Measurements from ENCODE around the gene NBAS. TPM values are rescaled to one million over a fixed set of nuclear protein-coding genes. Genes with fewer than 3 reads are reported as not detected.
"Not testable (repeated sequence)": the region's sequence is repeated elsewhere in the genome, so short reads cannot be mapped to it uniquely, and the experiment has no call there.

The NBAS gene
- polyA plus RNA-seq, 1 donor: 67.3 TPM

GRCh38 chr2:15210542-15210941 lies 350.6 kb downstream of the NBAS start:
- DNase-seq: not testable (repeated sequence)

DNA sequence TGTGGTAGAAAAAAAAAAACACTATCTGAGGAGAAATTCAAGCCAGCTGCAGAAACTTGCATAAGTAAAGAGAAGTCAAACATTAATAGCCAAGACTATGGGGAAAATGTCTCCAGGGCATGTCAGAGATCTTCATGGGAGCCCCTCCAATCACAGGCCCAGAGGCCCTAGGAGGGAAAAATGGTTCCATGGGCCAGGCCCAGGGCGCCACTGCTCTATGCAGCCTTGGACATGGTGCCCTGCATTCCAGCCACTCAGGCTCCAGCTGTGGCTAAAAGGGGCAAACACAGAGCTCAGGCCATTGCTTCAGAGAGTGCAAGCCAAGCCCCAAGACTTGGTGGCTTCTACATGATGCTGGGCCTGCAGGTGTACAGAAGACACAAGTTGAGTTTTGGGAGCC lies 354.7 kb downstream of the NBAS start:
- no peak for DNase-seq

DNA sequence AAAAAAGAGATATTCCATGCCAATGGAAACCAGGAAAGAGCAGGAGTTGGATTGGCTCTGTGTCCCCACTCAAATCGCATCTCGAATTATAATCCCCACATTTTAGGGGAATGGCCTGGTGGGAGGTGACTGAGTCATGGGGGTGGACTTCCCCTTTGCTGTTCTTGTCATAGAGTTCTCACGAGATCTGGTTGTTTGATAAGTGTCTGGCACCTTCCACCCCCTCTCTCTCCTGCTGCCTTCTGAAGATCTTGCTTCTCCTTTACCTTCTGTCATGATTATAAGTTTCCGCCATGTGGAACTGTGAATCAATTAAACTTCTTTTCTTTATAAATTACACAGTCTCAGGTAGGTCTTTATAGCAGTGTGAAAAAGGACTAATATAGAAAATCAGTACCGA lies 355.6 kb downstream of the NBAS start:
- DNase-seq: no peak

- no peak for DNase-seq
Measured at GRCh38 chr2:15201009-15201408, 360.1 kb downstream of the NBAS start.

GRCh38 chr2:15200581-15200980 lies 360.6 kb downstream of the NBAS start:
- DNase-seq: no peak

GRCh38 chr2:15198051-15198450 lies 363.1 kb downstream of the NBAS start:
- no peak for DNase-seq

DNA sequence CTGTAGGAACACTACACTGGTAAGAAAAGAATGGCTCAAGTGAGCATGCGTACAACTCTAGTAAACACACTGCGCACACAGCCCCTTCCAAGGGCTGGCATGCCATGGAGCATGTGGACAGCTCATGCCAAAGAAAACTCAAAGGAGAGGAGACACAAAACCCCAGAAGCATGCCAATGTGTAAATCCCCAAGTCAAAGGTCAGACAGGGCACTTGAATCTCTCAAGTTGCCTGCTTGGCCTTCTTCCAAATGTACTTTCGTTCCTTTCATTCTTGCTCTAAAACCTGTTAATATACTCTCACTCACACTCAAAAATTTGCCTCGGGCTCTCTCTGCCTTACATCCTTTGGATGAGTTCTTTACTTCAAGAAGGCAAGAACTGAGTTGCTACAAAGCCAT lies 365.3 kb downstream of the NBAS start:
- DNase-seq: no peak

- DNase-seq: no peak
Measured at GRCh38 chr2:15191789-15192188, 369.3 kb downstream of the NBAS start.

DNA sequence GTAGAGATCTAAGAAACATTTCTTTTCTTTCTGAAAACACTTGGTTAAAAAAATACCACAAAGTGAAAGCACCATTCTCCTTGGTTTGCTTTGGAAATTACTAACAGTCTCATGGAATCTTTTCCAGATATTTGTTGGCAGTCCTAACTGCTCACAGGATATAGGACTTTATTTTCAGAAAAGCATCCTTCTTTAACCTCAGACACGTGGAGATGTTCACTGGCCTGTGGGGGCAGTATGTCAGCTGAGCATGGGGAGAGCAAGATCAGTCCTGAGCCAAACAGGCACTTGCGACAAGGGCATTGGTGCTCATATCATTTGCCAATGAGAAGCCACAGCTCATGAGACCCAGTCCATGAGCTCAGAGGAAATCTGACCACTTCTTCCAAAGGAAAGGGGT lies 371.9 kb downstream of the NBAS start:
- no peak for DNase-seq

- no peak for DNase-seq
Measured at GRCh38 chr2:15187702-15188101, 373.4 kb downstream of the NBAS start.

DNA sequence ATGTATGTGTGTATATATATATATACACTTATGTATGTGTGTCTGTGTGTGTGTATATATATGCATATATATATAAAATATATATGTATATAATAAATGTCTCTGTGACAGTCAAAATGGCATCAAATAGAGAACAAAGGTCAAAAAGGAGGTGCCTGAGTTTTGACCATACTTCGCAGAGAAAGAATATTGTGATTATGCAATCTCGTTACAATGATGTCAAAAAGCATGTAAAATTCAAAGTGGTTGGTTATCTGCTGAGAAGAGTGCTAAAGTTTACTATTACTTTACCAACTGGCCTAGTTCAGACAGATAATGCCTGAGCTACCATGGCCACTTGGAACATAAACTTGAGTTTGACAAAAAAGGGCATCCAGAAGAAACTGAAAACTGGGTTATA lies 375.0 kb downstream of the NBAS start:
- no peak for DNase-seq

GRCh38 chr2:15184491-15184890 lies 376.6 kb downstream of the NBAS start:
- no peak for DNase-seq

DNA sequence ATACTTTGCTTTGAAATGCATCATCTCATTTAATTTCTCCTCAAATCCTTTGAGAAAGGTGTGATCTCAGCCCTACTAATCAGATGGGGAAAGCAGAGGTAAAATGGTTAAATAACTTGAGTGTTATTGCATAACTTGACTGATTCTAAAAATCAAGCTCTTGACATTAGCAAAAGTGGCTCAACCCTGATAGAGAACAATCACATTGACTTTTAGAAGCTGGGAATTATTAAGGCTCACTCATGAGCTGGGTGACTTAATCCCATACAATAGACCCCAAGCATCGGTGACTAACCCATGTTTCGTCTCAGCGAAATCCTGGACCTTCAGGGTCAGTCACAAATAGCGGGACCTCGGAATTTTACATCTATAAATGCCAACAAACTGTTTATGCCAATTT lies 378.9 kb downstream of the NBAS start:
- no peak for DNase-seq

- DNase-seq: no peak
Measured at GRCh38 chr2:15181092-15181745, 379.9 kb downstream of the NBAS start.

- DNase-seq: no peak
Measured at GRCh38 chr2:15180379-15180778, 380.8 kb downstream of the NBAS start.

- DNase-seq: no peak
Measured at GRCh38 chr2:15178946-15179345, 382.2 kb downstream of the NBAS start.

DNA sequence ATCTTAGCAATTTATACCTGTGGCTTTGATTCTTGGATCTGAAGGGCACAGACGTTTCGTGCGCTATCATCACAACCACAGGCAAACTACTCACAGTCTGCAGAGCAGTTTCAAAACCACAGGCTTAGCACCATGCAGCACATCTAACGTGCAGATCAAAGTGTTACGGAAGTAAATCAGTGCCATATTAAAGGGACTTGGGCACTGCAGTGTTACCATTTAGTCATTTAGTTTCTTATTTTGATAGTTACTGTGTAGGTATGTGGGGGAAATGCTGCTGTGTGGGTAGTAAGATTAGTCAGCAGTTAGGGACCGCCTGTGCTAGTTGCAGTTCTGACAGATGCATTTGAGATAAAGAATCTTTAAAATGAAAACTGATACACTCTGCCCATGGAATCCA lies 384.0 kb downstream of the NBAS start:
- no peak for DNase-seq

DNA sequence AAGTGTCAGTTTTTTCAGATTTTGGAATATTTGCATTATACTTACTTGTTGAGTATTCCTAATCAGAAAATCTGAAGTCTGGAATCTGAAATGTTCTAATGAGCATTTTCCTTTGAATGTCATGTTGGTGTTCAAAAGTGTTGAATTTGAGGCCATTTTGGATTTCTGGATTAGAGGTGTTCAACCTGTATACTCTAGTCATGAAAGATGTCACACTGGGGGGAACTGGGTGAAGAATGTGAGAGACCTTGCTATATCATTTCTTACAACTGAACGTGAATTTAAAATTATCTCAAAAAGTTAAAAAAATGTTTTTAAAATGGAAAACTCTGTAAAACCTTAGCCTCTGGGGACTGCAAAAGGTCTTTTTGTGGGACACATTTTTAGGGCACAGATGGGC lies 384.5 kb downstream of the NBAS start:
- no peak for DNase-seq

- DNase-seq: no peak
Measured at GRCh38 chr2:15174567-15174966, 386.6 kb downstream of the NBAS start.

DNA sequence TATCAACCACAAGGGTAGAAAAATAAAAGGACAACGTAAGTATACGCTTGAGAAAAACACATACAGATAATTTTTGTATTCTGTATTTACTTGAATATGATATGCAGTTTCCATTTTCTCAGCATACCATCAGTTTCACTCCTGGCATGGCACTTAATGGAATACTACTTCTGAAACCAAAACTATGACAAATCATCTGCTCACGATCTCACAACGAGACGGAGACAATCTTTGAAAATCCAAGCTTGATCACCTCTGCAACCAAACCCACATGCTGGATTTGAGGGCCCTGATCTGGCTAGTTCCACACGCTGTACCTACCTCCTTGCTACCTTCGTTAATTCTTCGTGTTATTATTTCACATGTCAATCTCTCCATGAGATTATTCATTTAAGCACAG lies 387.6 kb downstream of the NBAS start:
- DNase-seq: no peak

DNA sequence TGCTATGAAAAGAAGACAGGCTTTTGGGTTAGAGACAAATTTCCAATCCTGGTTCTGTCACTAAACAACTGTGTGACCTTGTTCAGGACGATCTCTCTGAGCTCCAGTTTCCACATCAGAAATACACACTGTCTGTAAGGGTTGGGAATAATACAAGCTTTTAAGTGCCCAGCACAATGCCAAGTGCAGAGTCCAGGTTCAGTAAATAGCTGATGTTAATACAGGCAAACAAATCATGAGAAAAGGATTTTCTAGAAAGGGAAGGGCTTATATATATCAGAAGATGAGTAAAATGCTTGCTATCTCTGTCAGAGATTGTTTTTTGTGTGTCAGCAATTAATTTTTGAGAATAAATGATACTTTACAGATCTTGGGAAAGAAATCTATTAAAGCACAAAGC lies 388.3 kb downstream of the NBAS start:
- no peak for DNase-seq

DNA sequence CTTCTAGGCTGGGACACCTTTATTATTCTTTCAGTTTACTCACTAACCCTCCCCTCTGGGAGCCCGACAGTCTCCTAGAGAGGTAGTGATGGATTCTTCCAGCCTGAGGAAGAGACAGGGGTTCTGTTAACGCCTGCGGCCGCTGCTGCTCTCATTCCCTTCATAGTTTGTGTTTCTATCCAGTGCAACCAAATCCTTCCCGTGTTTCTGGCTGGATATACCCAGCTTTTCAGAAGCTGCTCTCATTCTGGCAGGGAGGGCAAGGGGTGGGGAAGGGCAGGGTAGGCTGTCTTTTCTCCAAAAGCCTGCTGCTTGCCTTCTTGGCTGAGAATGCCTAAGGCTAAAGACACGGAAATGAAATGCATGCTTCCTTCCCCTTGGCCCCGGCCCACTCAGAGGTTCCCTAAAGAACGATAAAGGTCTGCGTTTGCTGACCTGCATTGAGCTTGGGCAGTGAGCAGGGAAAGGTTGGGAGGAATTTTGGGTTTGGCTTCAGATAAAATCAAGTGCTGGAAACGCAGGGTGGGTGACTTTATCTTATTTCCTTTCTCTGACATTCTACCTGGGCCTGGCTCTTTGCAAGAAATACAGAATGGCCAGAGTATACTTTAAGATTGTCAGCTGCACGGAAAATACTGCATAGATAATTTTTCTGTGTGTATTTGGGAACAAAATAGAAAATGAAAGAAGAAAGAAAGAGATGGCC lies 390.9 kb downstream of the NBAS start:
- DNase-seq: no peak

DNA sequence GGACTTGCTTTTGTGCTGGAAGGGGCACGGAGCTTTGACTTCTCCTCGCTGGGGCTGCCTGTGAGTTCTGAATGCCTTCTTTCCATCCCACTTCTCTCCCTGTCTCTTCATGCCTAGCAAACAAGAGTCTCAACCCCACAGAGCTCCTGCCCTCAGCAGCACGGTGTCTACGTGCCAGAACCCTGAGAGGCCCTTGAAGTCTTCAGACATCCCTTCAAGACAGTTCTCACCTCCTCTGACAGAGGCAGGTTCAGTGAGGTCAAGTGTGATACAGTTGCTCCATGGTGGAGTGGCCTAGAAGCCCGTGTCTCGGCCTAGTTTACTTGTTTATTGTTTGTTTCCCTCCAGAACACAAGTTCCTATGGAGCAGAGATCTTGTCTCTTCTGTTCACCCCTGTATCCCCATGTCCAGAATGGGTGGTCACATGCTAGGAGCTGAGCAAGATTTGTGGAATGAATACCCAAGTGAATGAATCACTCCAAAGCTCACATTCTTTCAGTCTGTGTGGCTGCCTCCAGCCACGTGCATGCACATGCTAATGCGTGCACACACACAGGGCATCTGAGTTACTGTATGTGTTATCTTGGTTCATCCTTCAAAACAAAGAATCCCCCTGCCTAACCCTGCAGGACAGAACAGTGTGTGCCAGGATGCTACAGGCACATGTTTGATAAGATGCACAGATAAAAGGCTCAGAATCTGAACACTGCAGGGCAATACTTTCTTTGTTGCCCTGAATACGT lies 391.6 kb downstream of the NBAS start:
- DNase-seq: no peak

- no peak for DNase-seq
Measured at GRCh38 chr2:15168116-15168515, 393.0 kb downstream of the NBAS start.

Data from left kidney (tissue), 2 donors.